Testis (tissue), 2 donors: ENCODE data around the gene LRMDA.

Source experiments
- POLR2A ChIP-seq: fragments of 450-650 bp; IDR thresholded peaks from one replicate; pipeline ENCODE4 v1.6.1; 2017; ENCODE audit warnings: antibody characterized with exemption, mild to moderate bottlenecking, moderate library complexity
- TF ChIP-seq, protein P1 (sequence below), 3 experiments: fragments of 450-650 bp in 2 of 3; fragments of 200-600 bp in 1 of 3; sonication (generic) in 1 of 3; IDR thresholded peaks; one replicate each; pipeline ENCODE4 v1.5.1; 2016 to 2019; ENCODE audit warnings: antibody characterized with exemption in 3 of 3, mild to moderate bottlenecking in 2 of 3, moderate library complexity in 1 of 3

DNA sequence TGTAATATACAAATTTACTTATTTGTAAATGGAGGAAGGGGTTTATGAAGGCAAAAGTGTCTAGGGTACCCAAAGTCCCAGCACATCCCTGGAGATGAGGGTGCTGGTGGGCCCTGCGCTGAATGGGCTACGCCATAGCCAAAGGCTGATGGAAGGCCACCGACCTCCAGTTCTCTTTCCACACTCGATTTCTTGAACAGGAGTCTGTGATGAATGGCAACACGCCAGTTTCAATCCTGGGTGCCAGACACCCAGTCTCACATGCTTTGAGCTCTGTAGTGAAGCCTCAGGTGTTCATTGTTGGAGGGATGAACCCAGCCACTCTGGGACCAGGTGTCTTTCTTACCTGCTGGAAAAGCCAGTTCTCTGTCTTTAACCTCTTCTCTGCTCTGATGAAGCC is 752 bp downstream of the LRMDA start:
- TF ChIP-seq, protein P1, sequence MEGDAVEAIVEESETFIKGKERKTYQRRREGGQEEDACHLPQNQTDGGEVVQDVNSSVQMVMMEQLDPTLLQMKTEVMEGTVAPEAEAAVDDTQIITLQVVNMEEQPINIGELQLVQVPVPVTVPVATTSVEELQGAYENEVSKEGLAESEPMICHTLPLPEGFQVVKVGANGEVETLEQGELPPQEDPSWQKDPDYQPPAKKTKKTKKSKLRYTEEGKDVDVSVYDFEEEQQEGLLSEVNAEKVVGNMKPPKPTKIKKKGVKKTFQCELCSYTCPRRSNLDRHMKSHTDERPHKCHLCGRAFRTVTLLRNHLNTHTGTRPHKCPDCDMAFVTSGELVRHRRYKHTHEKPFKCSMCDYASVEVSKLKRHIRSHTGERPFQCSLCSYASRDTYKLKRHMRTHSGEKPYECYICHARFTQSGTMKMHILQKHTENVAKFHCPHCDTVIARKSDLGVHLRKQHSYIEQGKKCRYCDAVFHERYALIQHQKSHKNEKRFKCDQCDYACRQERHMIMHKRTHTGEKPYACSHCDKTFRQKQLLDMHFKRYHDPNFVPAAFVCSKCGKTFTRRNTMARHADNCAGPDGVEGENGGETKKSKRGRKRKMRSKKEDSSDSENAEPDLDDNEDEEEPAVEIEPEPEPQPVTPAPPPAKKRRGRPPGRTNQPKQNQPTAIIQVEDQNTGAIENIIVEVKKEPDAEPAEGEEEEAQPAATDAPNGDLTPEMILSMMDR (IDR thresholded peaks at IDR 0.05) = no peak
- TF ChIP-seq POLR2A = no peak
